ENCODE data around the gene PSMB4.
A peak's percentile ranks its signal among the peaks of the same experiment; 100 is the strongest.

PSMB4 gene

GRCh38 chr1:151443846-151444782 lies 44.7 kb downstream of the PSMB4 start:
- peak in 1 of 2 donors; percentile 38 for DNase-seq (ENCODE audit: low read depth in 2 of 2)

- no peak for DNase-seq (ENCODE audit: low read depth in 2 of 2)
Observed at GRCh38 chr1:151444783-151445177, 45.4 kb downstream of the PSMB4 start.

- DNase-seq (ENCODE audit: low read depth in 2 of 2): no peak
Observed at GRCh38 chr1:151447696-151448095, 48.3 kb downstream of the PSMB4 start.
